IMR-90 (cell line): Measurements from ENCODE around the gene MRPL34. TPM values are rescaled to one million over a fixed set of nuclear protein-coding genes. Genes with fewer than 3 reads are reported as not detected.

ENCODE experiments used
- ATAC-seq: fragments of 200-7000 bp; cut with Tn5 transposase; 2 replicates; pipeline ENCODE4 v1.9.1; 2020; ENCODE audit warnings: low read depth, mild to moderate bottlenecking, moderate library complexity
- BruUV-seq: library from RNA; stranded (reverse); fragments of 400-500 nt; replicated peaks from 2 replicates; lab custom pipeline; 2021; lab: Mats Ljungman, UMichigan
- CTCF ChIA-PET: fragments of 300-600 bp; formaldehyde crosslinking; extraction: SDS; loops from one replicate; lab custom pipeline; 2021; ENCODE audit warnings: antibody characterized with exemption; lab: Yijun Ruan, JAX
- POLR2A ChIA-PET: fragments of 300-600 bp; sonication (Branson Sonifier 250); formaldehyde crosslinking; loops from one replicate; lab custom pipeline; 2022; ENCODE audit warnings: antibody characterized with exemption; ENCODE audit not compliant: unreplicated experiment; lab: Charles Lee
- DNase-seq: peaks from one replicate; pipeline ENCODE4 v3.0.0; 2013
- H2AFZ ChIP-seq: replicated peaks from 2 replicates; pipeline ENCODE3; 2013; ENCODE audit warnings: low read length, mild to moderate bottlenecking; ENCODE audit not compliant: poor library complexity
- H2AK5ac ChIP-seq: 2 replicates; pipeline ENCODE4 v1.6.1; 2013; ENCODE audit warnings: low read depth, low read length, inconsistent platforms
- H2AK9ac ChIP-seq: replicated peaks from 2 replicates; pipeline ENCODE3; 2013; ENCODE audit warnings: mild to moderate bottlenecking, low read depth, low read length, moderate library complexity; ENCODE audit not compliant: poor library complexity
- H2BK120ac ChIP-seq: 2 replicates; pipeline ENCODE4 v1.6.1; 2013; ENCODE audit warnings: low read depth, low read length, inconsistent platforms
- H2BK15ac ChIP-seq: 3 replicates; pipeline ENCODE4 v1.6.1; 2013; ENCODE audit warnings: low read depth, low read length, inconsistent platforms
- H2BK20ac ChIP-seq: 2 replicates; pipeline ENCODE4 v1.6.1; 2013; ENCODE audit warnings: low read depth, mild to moderate bottlenecking, inconsistent platforms, low read length, moderate library complexity
- H2BK5ac ChIP-seq: 2 replicates; pipeline ENCODE4 v1.6.1; 2013; ENCODE audit warnings: mild to moderate bottlenecking, low read depth, low read length, inconsistent platforms; ENCODE audit not compliant: poor library complexity, severe bottlenecking
- H3K14ac ChIP-seq: replicated peaks from 2 replicates; pipeline ENCODE4 v1.6.1; 2013; ENCODE audit warnings: low read depth, low read length, inconsistent platforms
- H3K18ac ChIP-seq: 2 replicates; pipeline ENCODE4 v1.6.1; 2013; ENCODE audit warnings: low read depth, low read length, control low read depth
- H3K23ac ChIP-seq: 2 replicates; pipeline ENCODE4 v1.6.1; 2013; ENCODE audit warnings: low read depth, low read length, inconsistent platforms
- H3K27ac ChIP-seq: 2 replicates; pipeline ENCODE4 v1.5.1; 2013; ENCODE audit warnings: mild to moderate bottlenecking, control low read depth, low read length; ENCODE audit not compliant: insufficient read depth
- H3K27me3 ChIP-seq: 2 replicates; pipeline ENCODE4 v1.6.1; 2013; ENCODE audit warnings: low read length; ENCODE audit not compliant: control insufficient read depth, insufficient read depth
- H3K36me3 ChIP-seq: 2 replicates; pipeline ENCODE4 v1.6.1; 2013; ENCODE audit warnings: low read length, mixed read lengths; ENCODE audit not compliant: control insufficient read depth, insufficient read depth
- H3K4ac ChIP-seq: 2 replicates; pipeline ENCODE4 v1.6.1; 2013; ENCODE audit warnings: low read depth, low read length, inconsistent platforms
- H3K4me1 ChIP-seq: 2 replicates; pipeline ENCODE4 v1.6.1; 2013; ENCODE audit warnings: low read length, mixed read lengths; ENCODE audit not compliant: control insufficient read depth, insufficient read depth
- H3K4me2 ChIP-seq: 2 replicates; pipeline ENCODE4 v1.6.1; 2013; ENCODE audit warnings: low read depth, mild to moderate bottlenecking, control low read depth, low read length, moderate library complexity
- H3K4me3 ChIP-seq: 2 replicates; pipeline ENCODE4 v1.5.1; 2013; ENCODE audit warnings: low read depth, mild to moderate bottlenecking, control low read depth, low read length, moderate library complexity; ENCODE audit not compliant: insufficient read depth
- H3K56ac ChIP-seq: 2 replicates; pipeline ENCODE4 v1.6.1; 2013; ENCODE audit warnings: low read length, inconsistent platforms; ENCODE audit not compliant: insufficient read depth; ENCODE audit errors: extremely low read depth
- H3K79me1 ChIP-seq, 2 experiments: 2 replicates each; pipeline ENCODE4 v1.6.1; 2013; ENCODE audit warnings: low read length in 2 of 2, inconsistent platforms in 1 of 2, low read depth in 1 of 2
- H3K9ac ChIP-seq: 2 replicates; pipeline ENCODE4 v1.6.1; 2013; ENCODE audit warnings: low read depth, low read length, control low read depth
- H3K9me1 ChIP-seq: 2 replicates; pipeline ENCODE4 v1.6.1; 2013; ENCODE audit warnings: low read length, inconsistent platforms; ENCODE audit not compliant: insufficient read depth
- H3K9me3 ChIP-seq: 2 replicates; pipeline ENCODE4 v1.6.1; 2013; ENCODE audit warnings: low read length; ENCODE audit not compliant: control insufficient read depth, insufficient read depth
- H4K20me1 ChIP-seq: 2 replicates; pipeline ENCODE4 v1.6.1; 2013; ENCODE audit warnings: low read length, inconsistent platforms; ENCODE audit not compliant: insufficient read depth
- H4K5ac ChIP-seq: 2 replicates; pipeline ENCODE4 v1.6.1; 2013; ENCODE audit warnings: mild to moderate bottlenecking, low read depth, low read length, control low read depth
- H4K8ac ChIP-seq, 2 experiments: 2 replicates each; pipeline ENCODE4 v1.6.1; 2013; ENCODE audit warnings: low read depth in 2 of 2, low read length in 2 of 2, control low read depth in 1 of 2, inconsistent platforms in 1 of 2
- H4K91ac ChIP-seq: 2 replicates; pipeline ENCODE4 v1.6.1; 2013; ENCODE audit warnings: low read depth, low read length, inconsistent platforms; ENCODE audit not compliant: insufficient read depth
- BHLHE40 ChIP-seq: fragments of 150-350 bp; IDR thresholded peaks from 2 replicates; pipeline ENCODE4 v1.6.1; 2016; ENCODE audit warnings: mild to moderate bottlenecking, low read depth, low read length
- CEBPB ChIP-seq: IDR thresholded peaks from 2 replicates; pipeline ENCODE4 v1.6.1; 2012; ENCODE audit warnings: low read depth, low read length, improper control_type of control experiment
- CHD1 ChIP-seq: IDR thresholded peaks from 2 replicates; pipeline ENCODE4 v1.6.1; 2012; ENCODE audit warnings: low read depth, low read length, improper control_type of control experiment
- CTCF ChIP-seq: conservative IDR thresholded peaks from 2 replicates; pipeline ENCODE4 v1.5.1; 2012; ENCODE audit warnings: mild to moderate bottlenecking, low read depth, low read length, improper control_type of control experiment
- ELK1 ChIP-seq: fragments of 150-350 bp; IDR thresholded peaks from 2 replicates; pipeline ENCODE4 v1.6.1; 2016; ENCODE audit warnings: low read depth, mild to moderate bottlenecking, low read length, moderate library complexity, borderline replicate concordance
- FOS ChIP-seq: fragments of 150-350 bp; IDR thresholded peaks from 2 replicates; pipeline ENCODE4 v1.6.1; 2016; ENCODE audit warnings: low read depth, low read length
- MAFK ChIP-seq: IDR thresholded peaks from 2 replicates; pipeline ENCODE4 v1.6.1; 2012; ENCODE audit warnings: low read depth, low read length, improper control_type of control experiment
- MAZ ChIP-seq: IDR thresholded peaks from 2 replicates; pipeline ENCODE4 v1.6.1; 2012; ENCODE audit warnings: low read depth, mild to moderate bottlenecking, low read length, improper control_type of control experiment, moderate library complexity, borderline replicate concordance
- MXI1 ChIP-seq: IDR thresholded peaks from 2 replicates; pipeline ENCODE4 v1.6.1; 2012; ENCODE audit warnings: low read depth, mild to moderate bottlenecking, low read length, moderate library complexity, borderline replicate concordance
- NFE2L2 ChIP-seq: fragments of 150-350 bp; IDR thresholded peaks from 2 replicates; pipeline ENCODE4 v1.6.1; 2016; ENCODE audit warnings: low read depth, mild to moderate bottlenecking, low read length
- POLR2A ChIP-seq: IDR thresholded peaks from 2 replicates; pipeline ENCODE4 v1.6.1; 2012; ENCODE audit warnings: mild to moderate bottlenecking, low read depth, low read length
- RAD21 ChIP-seq: IDR thresholded peaks from 2 replicates; pipeline ENCODE4 v1.6.1; 2012; ENCODE audit warnings: low read length, improper control_type of control experiment
- RCOR1 ChIP-seq: IDR thresholded peaks from 2 replicates; pipeline ENCODE4 v1.6.1; 2012; ENCODE audit warnings: mild to moderate bottlenecking, low read length, improper control_type of control experiment; ENCODE audit not compliant: insufficient replicate concordance
- RFX5 ChIP-seq: IDR thresholded peaks from 2 replicates; pipeline ENCODE4 v1.8.0; 2012; ENCODE audit warnings: low read depth, mild to moderate bottlenecking, low read length, moderate library complexity
- SMC3 ChIP-seq: fragments of 150-350 bp; IDR thresholded peaks from 2 replicates; pipeline ENCODE4 v1.6.1; 2016; ENCODE audit warnings: low read depth, mild to moderate bottlenecking, antibody characterized with exemption, low read length, moderate library complexity
- USF2 ChIP-seq: fragments of 150-350 bp; IDR thresholded peaks from 2 replicates; pipeline ENCODE4 v1.6.1; 2017; ENCODE audit warnings: mild to moderate bottlenecking, antibody characterized with exemption, low read length, low read depth
- WGBS, 2 experiments: methylation state at CpG; one replicate each; pipeline versions ENCODE4 v1.1.5 to v1.1.7; 2013; ENCODE audit warnings: missing lambda C conversion rate in 2 of 2; ENCODE audit not compliant: insufficient read length in 1 of 2; ENCODE audit errors: extremely low coverage in 2 of 2; 5-methylcytosine and 5-hydroxymethylcytosine counted together
- dilution Hi-C: fragments of 300-500 bp; cut with HindIII; formaldehyde crosslinking; loops from one replicate; pipeline ENCODE4 v1.14.3; 2018; ENCODE audit warnings: low sequenced_read_pairs; ENCODE audit not compliant: unreplicated experiment
- in situ Hi-C: fragments of 300-500 bp; cut with MboI; formaldehyde crosslinking; loops from 3 replicates; pipeline ENCODE4 v1.14.3; 2019; ENCODE audit warnings: low sequenced_read_pairs, inconsistent platforms, mixed read lengths
- intact Hi-C: fragments of 100-400 bp; cut with micrococcal nuclease; formaldehyde crosslinking; loops from 2 replicates; pipeline ENCODE4 v1.10.0; 2022
- polyA plus RNA-seq, 3 experiments: library from polyadenylated mRNA; depleted of rRNA; stranded (reverse); fragments of >200 nt; gene quantifications; 2 replicates each; pipeline ENCODE4 v1.2.3, GENCODE V29; 2012; ENCODE audit warnings: low replicate concordance in 1 of 3
- total RNA-seq: library from RNA; depleted of rRNA; stranded (reverse); fragments of >200 nt; gene quantifications from 2 replicates; pipeline ENCODE4 v1.2.3, GENCODE V29; 2012

MRPL34 gene
- total and polyA plus RNA-seq, 2 of the 4 experiments (the other 2 are of a cell fraction), result 7.3 to 37.0 TPM

- Histone ChIP-seq H3K79me1 (no peaks in the 10 kb centered on the region; a peak in 1 of 4 replicates), H3K9me1 (peaks cover 4% of the 10 kb centered on the region), H2AK5ac (peak overlapping the region; percentile 73), H4K5ac (no peak overlapping the region), H3K4ac (no peak overlapping the region), H2BK120ac (no peak overlapping the region), H4K8ac (peak overlapping the region in 1 of 2 experiments; percentile 74; a peak in 1 of 4 replicates), H2BK5ac (no peak overlapping the region), H3K18ac (no peak overlapping the region), H3K4me1 (no peaks in the 10 kb centered on the region), H3K14ac (no peak overlapping the region), H2AFZ (peak overlapping the region; percentile 89), H3K36me3 (no peaks in the 10 kb centered on the region), H3K27me3 (no peaks in the 10 kb centered on the region), H2BK15ac (no peak overlapping the region), H3K4me2 (no peak overlapping the region), H3K27ac (no peak overlapping the region), H3K23ac (no peak overlapping the region; the same call in 1 of the 2 replicates), H4K20me1 (0 out of 2 replicates have a peak, but pooled peaks cover 4% of the 10 kb centered on the region), H3K9me3 (peaks cover 10% of the 10 kb centered on the region), H4K91ac (no peak overlapping the region), H3K56ac (no peak overlapping the region; the same call in 1 of the 2 replicates), H3K4me3 (no peak overlapping the region), H2AK9ac (peak overlapping the region; percentile 85), H3K9ac (no peak overlapping the region), H2BK20ac (no peak overlapping the region)
- DNase-seq (peak; percentile 64), ATAC-seq (peak; percentile 98)
- ChIA-PET CTCF (no interaction called here), POLR2A (no interaction called here)
- BruUV-seq, result no TSS peak
- dilution Hi-C loops, result no loop called here
- TF ChIP-seq CHD1 (no peak), MAZ (no peak), FOS (no peak), CTCF (peak; percentile 74), POLR2A (no peak), RCOR1 (peak; percentile 28), CEBPB (no peak), MAFK (no peak), USF2 (no peak), ELK1 (no peak), BHLHE40 (no peak), RAD21 (peak; percentile 55), MXI1 (no peak), NFE2L2 (no peak), RFX5 (no peak), SMC3 (peak; percentile 68)
- 16% methylated on average over 12 of the region's 15 CpGs; no CpG with 5 or more reads in 1 of the 2 experiments for WGBS, 2 experiments
- in situ Hi-C loops, result no loop called here
- intact Hi-C loops, result no loop called here
These were observed 44.8 kb upstream of the MRPL34 start for GRCh38 chr19:17260842-17261325.
